ENCODE data around the gene CNOT11.

DNA sequence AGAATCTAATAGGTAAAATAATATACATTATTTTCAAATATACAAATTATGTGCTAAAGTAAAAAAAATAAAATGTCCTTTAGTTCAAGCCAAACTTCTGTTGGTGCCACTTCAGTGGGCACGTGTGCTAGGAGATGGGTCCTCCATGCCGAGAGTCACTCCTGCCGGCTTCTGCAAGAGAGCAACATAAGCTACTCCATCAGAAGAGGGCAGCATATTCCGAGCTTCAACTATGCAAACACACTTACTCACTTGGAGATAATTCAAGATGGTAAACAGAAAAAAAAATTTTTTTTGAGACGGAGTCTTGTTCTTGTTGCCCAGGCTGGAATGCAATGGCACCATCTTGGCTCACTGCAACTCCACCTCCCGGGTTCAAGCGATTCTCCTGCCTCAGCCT, 24.4 kb downstream of the CNOT11 start:
- TF ChIP-seq, protein P1, sequence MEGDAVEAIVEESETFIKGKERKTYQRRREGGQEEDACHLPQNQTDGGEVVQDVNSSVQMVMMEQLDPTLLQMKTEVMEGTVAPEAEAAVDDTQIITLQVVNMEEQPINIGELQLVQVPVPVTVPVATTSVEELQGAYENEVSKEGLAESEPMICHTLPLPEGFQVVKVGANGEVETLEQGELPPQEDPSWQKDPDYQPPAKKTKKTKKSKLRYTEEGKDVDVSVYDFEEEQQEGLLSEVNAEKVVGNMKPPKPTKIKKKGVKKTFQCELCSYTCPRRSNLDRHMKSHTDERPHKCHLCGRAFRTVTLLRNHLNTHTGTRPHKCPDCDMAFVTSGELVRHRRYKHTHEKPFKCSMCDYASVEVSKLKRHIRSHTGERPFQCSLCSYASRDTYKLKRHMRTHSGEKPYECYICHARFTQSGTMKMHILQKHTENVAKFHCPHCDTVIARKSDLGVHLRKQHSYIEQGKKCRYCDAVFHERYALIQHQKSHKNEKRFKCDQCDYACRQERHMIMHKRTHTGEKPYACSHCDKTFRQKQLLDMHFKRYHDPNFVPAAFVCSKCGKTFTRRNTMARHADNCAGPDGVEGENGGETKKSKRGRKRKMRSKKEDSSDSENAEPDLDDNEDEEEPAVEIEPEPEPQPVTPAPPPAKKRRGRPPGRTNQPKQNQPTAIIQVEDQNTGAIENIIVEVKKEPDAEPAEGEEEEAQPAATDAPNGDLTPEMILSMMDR (IDR thresholded peaks at IDR 0.05), result no peak
- no peak for TF ChIP-seq POLR2A (IDR thresholded peaks at IDR 0.05)

Measured in uterus (tissue), 2 donors.